AG04450 (cell line): ENCODE results near the gene BGN. TPM values are rescaled to one million over a fixed set of nuclear protein-coding genes. Genes with fewer than 3 reads are reported as not detected.

ENCODE experiments used
- CTCF ChIA-PET: fragments of 300-600, 350-600 bp; formaldehyde crosslinking; extraction: SDS; loops from one replicate; lab custom pipeline; 2022; ENCODE audit warnings: antibody characterized with exemption, inconsistent platforms; lab: Charles Lee
- POLR2A ChIA-PET: fragments of 350-600 bp; formaldehyde crosslinking; extraction: SDS; loops from one replicate; lab custom pipeline; 2021; ENCODE audit warnings: antibody characterized with exemption, inconsistent platforms; lab: Yijun Ruan, JAX
- DNase-seq: peaks from one replicate; pipeline ENCODE4 v3.0.0-alpha.2; 2011; ENCODE audit warnings: low read depth, low spot score
- H3K27ac ChIP-seq: one replicate; pipeline ENCODE4 v1.5.1; 2012; ENCODE audit warnings: low read depth, low read length, control low read depth
- H3K27me3 ChIP-seq: one replicate; pipeline ENCODE4 v1.6.0; 2012; ENCODE audit warnings: low read length; ENCODE audit not compliant: control insufficient read depth, insufficient read depth
- H3K4me3 ChIP-seq: 2 replicates; pipeline ENCODE4 v1.5.1; 2011; ENCODE audit warnings: mild to moderate bottlenecking, low read depth, low read length, control low read depth
- H3K9me3 ChIP-seq: 2 replicates; pipeline ENCODE4 v1.5.1; 2012; ENCODE audit warnings: low read length; ENCODE audit not compliant: control insufficient read depth, insufficient read depth
- polyA plus RNA-seq: library from polyadenylated mRNA; depleted of rRNA; stranded (reverse); fragments of >200 nt; gene quantifications from 2 replicates; pipeline ENCODE4 v1.2.3, GENCODE V29; 2011
- TF ChIP-seq, protein P1 (sequence below): IDR thresholded peaks from 2 replicates; pipeline ENCODE4 v1.5.1; 2011; ENCODE audit warnings: low read depth, low read length, control low read depth, inconsistent platforms

Gene BGN
- polyA plus RNA-seq, 1 experiment, result 97.2 TPM

DNA sequence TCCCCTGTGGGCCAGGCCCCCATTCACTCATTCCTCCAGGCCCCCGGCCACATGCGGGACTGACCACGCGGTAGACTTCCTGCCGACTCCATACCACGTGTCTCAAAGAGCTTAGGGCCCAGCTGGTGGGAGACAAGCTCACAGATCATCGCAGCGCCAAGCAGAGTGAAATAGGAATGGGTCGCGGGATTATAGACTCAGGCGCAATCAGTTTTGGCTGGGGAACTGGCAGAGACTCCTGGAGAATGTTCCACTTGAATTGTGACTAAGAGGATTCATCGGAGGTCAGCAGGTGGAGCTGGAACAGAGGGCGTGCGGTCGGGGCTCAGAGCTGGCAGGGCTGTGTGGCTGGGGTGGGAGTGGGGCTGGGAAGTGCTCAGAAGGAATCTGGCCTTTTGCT, 38.3 kb downstream of the BGN start:
- POLR2A ChIA-PET, result no interaction called here
- peaks cover under 1% of the 10 kb centered on the region for H3K27me3 ChIP-seq
- CTCF ChIA-PET, result interaction anchor here (0.6 kb wide), 1 partner anchor 9 kb away, joined by 4 read pairs; no protein-coding TSS in a partner anchor
- TF ChIP-seq, protein P1, sequence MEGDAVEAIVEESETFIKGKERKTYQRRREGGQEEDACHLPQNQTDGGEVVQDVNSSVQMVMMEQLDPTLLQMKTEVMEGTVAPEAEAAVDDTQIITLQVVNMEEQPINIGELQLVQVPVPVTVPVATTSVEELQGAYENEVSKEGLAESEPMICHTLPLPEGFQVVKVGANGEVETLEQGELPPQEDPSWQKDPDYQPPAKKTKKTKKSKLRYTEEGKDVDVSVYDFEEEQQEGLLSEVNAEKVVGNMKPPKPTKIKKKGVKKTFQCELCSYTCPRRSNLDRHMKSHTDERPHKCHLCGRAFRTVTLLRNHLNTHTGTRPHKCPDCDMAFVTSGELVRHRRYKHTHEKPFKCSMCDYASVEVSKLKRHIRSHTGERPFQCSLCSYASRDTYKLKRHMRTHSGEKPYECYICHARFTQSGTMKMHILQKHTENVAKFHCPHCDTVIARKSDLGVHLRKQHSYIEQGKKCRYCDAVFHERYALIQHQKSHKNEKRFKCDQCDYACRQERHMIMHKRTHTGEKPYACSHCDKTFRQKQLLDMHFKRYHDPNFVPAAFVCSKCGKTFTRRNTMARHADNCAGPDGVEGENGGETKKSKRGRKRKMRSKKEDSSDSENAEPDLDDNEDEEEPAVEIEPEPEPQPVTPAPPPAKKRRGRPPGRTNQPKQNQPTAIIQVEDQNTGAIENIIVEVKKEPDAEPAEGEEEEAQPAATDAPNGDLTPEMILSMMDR, result no peak
- H3K4me3 ChIP-seq, result no peak overlapping the region
- no peak overlapping the region for H3K27ac ChIP-seq
- no peak for DNase-seq
- no peaks in the 10 kb centered on the region for H3K9me3 ChIP-seq

DNA sequence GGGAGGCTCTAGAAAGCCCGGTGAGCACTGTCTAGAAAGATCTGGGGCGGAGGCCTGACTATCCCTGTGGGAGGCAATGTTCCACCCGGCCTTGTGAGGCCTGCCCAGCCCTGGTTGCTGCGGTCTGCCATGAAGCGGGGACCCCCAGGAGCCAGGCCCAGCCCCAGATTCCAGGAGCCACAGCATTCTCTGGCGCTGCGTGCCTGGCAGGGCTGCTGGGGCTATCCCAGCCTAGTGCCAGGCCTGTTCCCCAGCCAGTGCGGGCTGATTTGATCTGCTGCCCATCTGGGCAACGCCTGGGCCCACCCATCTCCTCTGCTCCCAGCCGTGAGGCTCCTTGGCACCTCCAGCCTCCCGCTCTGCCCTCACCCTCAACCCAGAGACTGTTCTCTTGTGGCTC, 42.3 kb downstream of the BGN start:
- ChIA-PET CTCF (interaction anchor here (1.1 to 3.9 kb wide), 2 partner anchors 125 to 130 kb away, joined by 4 to 64 read pairs; no protein-coding TSS in a partner anchor), POLR2A (no interaction called here)
- H3K27ac ChIP-seq, result no peak overlapping the region
- no peak overlapping the region for H3K4me3 ChIP-seq
- TF ChIP-seq, protein P1, result no peak
- no peaks in the 10 kb centered on the region for H3K27me3 ChIP-seq
- no peak for DNase-seq
- H3K9me3 ChIP-seq, result no peaks in the 10 kb centered on the region

DNA sequence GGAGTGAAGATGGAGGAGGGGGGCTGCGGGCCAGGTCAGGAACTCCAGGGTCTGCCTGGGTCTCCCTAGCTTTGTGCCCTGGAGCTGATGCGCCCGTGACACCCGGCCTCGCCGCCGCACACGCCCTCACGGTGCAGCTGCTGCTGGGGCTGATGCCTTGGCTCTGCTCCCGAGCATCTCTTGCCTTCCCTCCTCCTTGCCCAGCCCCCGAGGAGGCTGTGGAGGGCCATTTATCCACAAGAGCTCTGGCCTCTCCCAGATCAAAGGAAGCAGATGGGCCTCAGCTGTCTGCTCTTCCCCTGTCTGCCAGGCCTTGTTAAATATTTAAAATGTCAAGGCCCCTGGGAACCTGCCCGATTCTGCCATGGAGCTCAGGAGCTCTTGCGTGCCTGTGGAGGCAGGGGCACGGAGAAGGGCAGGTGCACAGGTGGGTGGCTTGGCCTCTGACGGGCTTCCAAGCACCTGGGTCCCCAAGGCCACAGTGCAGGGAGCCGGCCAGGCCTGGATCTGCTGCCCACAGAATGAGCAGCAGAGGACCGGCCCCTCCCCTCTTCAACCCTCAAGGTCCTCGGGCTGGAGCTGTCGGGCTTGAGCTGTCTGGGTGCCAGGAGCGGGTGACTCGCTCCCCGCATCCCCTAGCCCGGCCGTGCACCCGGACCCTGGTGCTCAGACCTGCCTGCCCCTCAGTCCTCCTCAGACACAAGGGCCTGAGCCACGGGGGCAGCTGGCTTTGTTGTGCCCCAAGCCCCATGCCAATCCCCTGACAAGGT, 42.9 kb downstream of the BGN start:
- ChIA-PET POLR2A (no interaction called here), CTCF (interaction anchor here (1.1 to 3.9 kb wide), 3 partner anchors 124 to 170 kb away, joined by 4 to 64 read pairs (median 21); no protein-coding TSS in a partner anchor)
- no peak overlapping the region for H3K27ac ChIP-seq
- DNase-seq, result no peak
- H3K4me3 ChIP-seq, result no peak overlapping the region
- TF ChIP-seq, protein P1, result no peak
- no peaks in the 10 kb centered on the region for H3K27me3 ChIP-seq
- no peaks in the 10 kb centered on the region for H3K9me3 ChIP-seq

DNA sequence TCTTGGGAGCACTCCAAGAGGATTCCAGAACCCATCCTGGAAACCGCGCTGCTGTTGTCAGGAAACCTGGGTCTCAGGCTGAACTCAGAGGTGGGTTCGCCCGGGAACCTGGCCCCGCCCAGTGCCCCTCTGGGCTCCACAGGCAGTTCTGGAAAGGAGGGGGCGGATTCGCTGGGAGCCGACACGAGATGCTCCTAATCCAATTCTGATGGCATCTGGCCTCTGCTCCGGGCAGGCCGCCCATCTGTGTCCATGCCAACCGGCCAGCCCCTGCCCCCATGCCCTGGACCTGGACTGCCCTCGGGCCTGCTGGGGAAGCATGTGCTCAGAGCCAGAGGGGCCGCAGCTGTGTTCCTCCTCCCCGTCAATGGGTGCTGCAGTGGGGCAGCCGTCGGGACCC, 43.6 kb downstream of the BGN start:
- Histone ChIP-seq H3K27ac (no peak overlapping the region), H3K27me3 (no peaks in the 10 kb centered on the region), H3K9me3 (no peaks in the 10 kb centered on the region), H3K4me3 (no peak overlapping the region)
- POLR2A ChIA-PET, result no interaction called here
- TF ChIP-seq, protein P1, result no peak
- no peak for DNase-seq
- CTCF ChIA-PET, result interaction anchor here (1.2 to 3.9 kb wide), 7 partner anchors 13 to 169 kb away, joined by 3 to 64 read pairs (median 5); no protein-coding TSS in a partner anchor
